BLaER1 (cell line): ENCODE measurements around the gene CAMK2D.

Experiments used
- H3K27ac ChIP-seq: shearing (Covaris generic); formaldehyde crosslinking; 2 replicates; pipeline ENCODE4 v1.8.1; 2022
- H3K27me3 ChIP-seq: shearing (Covaris generic); formaldehyde crosslinking; 2 replicates; pipeline ENCODE4 v1.8.1; 2022
- H3K36me3 ChIP-seq: shearing (Covaris generic); formaldehyde crosslinking; 2 replicates; pipeline ENCODE4 v1.8.1; 2022
- H3K4me1 ChIP-seq: shearing (Covaris generic); formaldehyde crosslinking; 2 replicates; pipeline ENCODE4 v1.8.1; 2022
- H3K4me2 ChIP-seq: shearing (Covaris generic); formaldehyde crosslinking; 2 replicates; pipeline ENCODE4 v1.8.1; 2022
- H3K4me3 ChIP-seq: shearing (Covaris generic); formaldehyde crosslinking; 2 replicates; pipeline ENCODE4 v1.8.1; 2022
- H3K9ac ChIP-seq: shearing (Covaris generic); formaldehyde crosslinking; 2 replicates; pipeline ENCODE4 v1.8.1; 2022
- H3K9me3 ChIP-seq: shearing (Covaris generic); formaldehyde crosslinking; 2 replicates; pipeline ENCODE4 v1.8.1; 2022
- H4K20me1 ChIP-seq: shearing (Covaris generic); formaldehyde crosslinking; 2 replicates; pipeline ENCODE4 v1.8.1; 2022
- Cebpa-rat ChIP-seq: shearing (Covaris generic); IDR thresholded peaks from 2 replicates; pipeline ENCODE4 v1.8.1; 2022

The CAMK2D gene

GRCh38 chr4:113757486-113757885 is 4.1 kb downstream of the CAMK2D start:
- TF ChIP-seq Cebpa-rat: no peak
- Histone ChIP-seq H4K20me1 (peaks cover 30% of the 10 kb centered on the region), H3K27ac (peak overlapping the region; percentile 96), H3K4me3 (peak overlapping the region; percentile 98), H3K9ac (peak overlapping the region; percentile 97), H3K4me2 (peak overlapping the region; percentile 88), H3K27me3 (no peaks in the 10 kb centered on the region), H3K9me3 (no peaks in the 10 kb centered on the region), H3K36me3 (peaks cover 18% of the 10 kb centered on the region), H3K4me1 (peaks cover 42% of the 10 kb centered on the region)

- no peak for TF ChIP-seq Cebpa-rat
- H3K27ac ChIP-seq: no peak overlapping the region
- H3K27me3 ChIP-seq: no peaks in the 10 kb centered on the region
These were observed 5.5 kb downstream of the CAMK2D start for GRCh38 chr4:113756005-113756410.

GRCh38 chr4:113750734-113751133 is 10.8 kb downstream of the CAMK2D start:
- Histone ChIP-seq H3K36me3 (peaks cover 34% of the 10 kb centered on the region), H3K27me3 (no peaks in the 10 kb centered on the region), H3K4me1 (peaks cover 18% of the 10 kb centered on the region), H3K4me3 (no peak overlapping the region), H4K20me1 (peaks cover 30% of the 10 kb centered on the region), H3K9me3 (no peaks in the 10 kb centered on the region), H3K9ac (no peak overlapping the region), H3K27ac (no peak overlapping the region), H3K4me2 (no peak overlapping the region)
- no peak for TF ChIP-seq Cebpa-rat

More at GRCh38 chr4:113756005-113756410, 5.5 kb downstream of the CAMK2D start:
- Histone ChIP-seq H3K9me3 (no peaks in the 10 kb centered on the region), H3K4me3 (no peak overlapping the region), H3K4me1 (peaks cover 42% of the 10 kb centered on the region), H3K4me2 (peak overlapping the region; percentile 88), H3K9ac (0 out of 2 replicates have a peak overlapping the region, but pooled peaks have one; percentile 13), H3K36me3 (peaks cover 24% of the 10 kb centered on the region), H4K20me1 (peaks cover 36% of the 10 kb centered on the region)

- H3K27ac ChIP-seq: no peak overlapping the region
- peaks cover 13% of the 10 kb centered on the region; the same call in 1 of the 2 replicates for H3K4me1 ChIP-seq
- peaks cover 29% of the 10 kb centered on the region for H4K20me1 ChIP-seq
- H3K4me3 ChIP-seq: no peak overlapping the region
- no peaks in the 10 kb centered on the region for H3K27me3 ChIP-seq
- H3K4me2 ChIP-seq: peak overlapping the region; percentile 16; the same call in 1 of the 2 replicates
- peaks cover 37% of the 10 kb centered on the region for H3K36me3 ChIP-seq
- H3K9me3 ChIP-seq: no peaks in the 10 kb centered on the region
- H3K9ac ChIP-seq: no peak overlapping the region
- TF ChIP-seq Cebpa-rat: no peak
These were observed 11.2 kb downstream of the CAMK2D start for GRCh38 chr4:113750296-113750695.

- TF ChIP-seq Cebpa-rat: no peak
- peaks cover 48% of the 10 kb centered on the region for H3K36me3 ChIP-seq
These were observed 12.4 kb downstream of the CAMK2D start for GRCh38 chr4:113749178-113749577.

GRCh38 chr4:113747949-113748348 is 13.6 kb downstream of the CAMK2D start:
- no peak for TF ChIP-seq Cebpa-rat
- no peaks in the 10 kb centered on the region for H3K9me3 ChIP-seq
- H3K9ac ChIP-seq: no peak overlapping the region
- H4K20me1 ChIP-seq: peaks cover 46% of the 10 kb centered on the region
- peaks cover 60% of the 10 kb centered on the region for H3K36me3 ChIP-seq
- no peak overlapping the region for H3K27ac ChIP-seq
- no peaks in the 10 kb centered on the region for H3K27me3 ChIP-seq
- no peak overlapping the region for H3K4me2 ChIP-seq
- H3K4me1 ChIP-seq: 0 out of 2 replicates have a peak, but pooled peaks cover 10% of the 10 kb centered on the region
- H3K4me3 ChIP-seq: no peak overlapping the region

More at GRCh38 chr4:113749178-113749577, 12.4 kb downstream of the CAMK2D start:
- 0 out of 2 replicates have a peak, but pooled peaks cover 11% of the 10 kb centered on the region for H3K4me1 ChIP-seq
- no peaks in the 10 kb centered on the region for H3K27me3 ChIP-seq
- H3K9me3 ChIP-seq: no peaks in the 10 kb centered on the region
- H3K4me2 ChIP-seq: no peak overlapping the region
- H3K27ac ChIP-seq: no peak overlapping the region
- H3K4me3 ChIP-seq: no peak overlapping the region
- H4K20me1 ChIP-seq: peaks cover 34% of the 10 kb centered on the region
- H3K9ac ChIP-seq: no peak overlapping the region

GRCh38 chr4:113745711-113746110 is 15.8 kb downstream of the CAMK2D start:
- Histone ChIP-seq H3K4me1 (0 out of 2 replicates have a peak, but pooled peaks cover 10% of the 10 kb centered on the region), H3K4me2 (no peak overlapping the region), H3K27ac (no peak overlapping the region), H3K9me3 (no peaks in the 10 kb centered on the region), H3K36me3 (peaks cover 62% of the 10 kb centered on the region), H3K4me3 (no peak overlapping the region), H4K20me1 (peaks cover 59% of the 10 kb centered on the region), H3K9ac (no peak overlapping the region), H3K27me3 (no peaks in the 10 kb centered on the region)
- no peak for TF ChIP-seq Cebpa-rat

GRCh38 chr4:113744667-113745240 is 16.8 kb downstream of the CAMK2D start:
- Histone ChIP-seq H3K4me1 (peaks cover 7% of the 10 kb centered on the region; the same call in 1 of the 2 replicates), H3K27ac (no peak overlapping the region), H4K20me1 (peaks cover 59% of the 10 kb centered on the region), H3K36me3 (peaks cover 58% of the 10 kb centered on the region), H3K27me3 (no peaks in the 10 kb centered on the region), H3K9me3 (no peaks in the 10 kb centered on the region), H3K4me3 (no peak overlapping the region), H3K9ac (no peak overlapping the region), H3K4me2 (no peak overlapping the region)
- no peak for TF ChIP-seq Cebpa-rat

GRCh38 chr4:113743690-113744089 is 17.8 kb downstream of the CAMK2D start:
- Histone ChIP-seq H3K4me2 (no peak overlapping the region), H4K20me1 (peaks cover 66% of the 10 kb centered on the region), H3K27me3 (no peaks in the 10 kb centered on the region), H3K4me1 (peaks cover 16% of the 10 kb centered on the region; the same call in 1 of the 2 replicates), H3K4me3 (no peak overlapping the region), H3K27ac (no peak overlapping the region), H3K9ac (no peak overlapping the region), H3K36me3 (peaks cover 62% of the 10 kb centered on the region), H3K9me3 (no peaks in the 10 kb centered on the region)
- TF ChIP-seq Cebpa-rat: no peak

- peaks cover 16% of the 10 kb centered on the region; the same call in 1 of the 2 replicates for H3K4me1 ChIP-seq
- no peak overlapping the region for H3K4me3 ChIP-seq
- no peak overlapping the region for H3K27ac ChIP-seq
- no peak for TF ChIP-seq Cebpa-rat
- no peak overlapping the region for H3K9ac ChIP-seq
- H3K36me3 ChIP-seq: peaks cover 55% of the 10 kb centered on the region
- H4K20me1 ChIP-seq: peaks cover 70% of the 10 kb centered on the region
- H3K27me3 ChIP-seq: no peaks in the 10 kb centered on the region
- H3K9me3 ChIP-seq: no peaks in the 10 kb centered on the region
- H3K4me2 ChIP-seq: no peak overlapping the region
These were observed 18.9 kb downstream of the CAMK2D start for GRCh38 chr4:113742643-113743042.
